GM18499 (cell line): ENCODE data around the gene USP10.
A peak's percentile ranks its signal among the peaks of the same experiment; 100 is the strongest.

Source experiments
- ATAC-seq: cut with Tn5 transposase; IDR thresholded peaks from one replicate; pipeline ENCODE4 v1.9.1; 2021; ENCODE audit warnings: moderate number of reproducible peaks; ENCODE audit not compliant: insufficient read depth, unreplicated experiment

Gene USP10

GRCh38 chr16:84694980-84695379 is 4.8 kb upstream of the USP10 start:
- no peak for ATAC-seq

- peak; percentile 1 for ATAC-seq
Measured at GRCh38 chr16:84699147-84699711, 571 bp upstream of the USP10 start.

GRCh38 chr16:84700446-84701300 is 873 bp downstream of the USP10 start:
- no peak for ATAC-seq

DNA sequence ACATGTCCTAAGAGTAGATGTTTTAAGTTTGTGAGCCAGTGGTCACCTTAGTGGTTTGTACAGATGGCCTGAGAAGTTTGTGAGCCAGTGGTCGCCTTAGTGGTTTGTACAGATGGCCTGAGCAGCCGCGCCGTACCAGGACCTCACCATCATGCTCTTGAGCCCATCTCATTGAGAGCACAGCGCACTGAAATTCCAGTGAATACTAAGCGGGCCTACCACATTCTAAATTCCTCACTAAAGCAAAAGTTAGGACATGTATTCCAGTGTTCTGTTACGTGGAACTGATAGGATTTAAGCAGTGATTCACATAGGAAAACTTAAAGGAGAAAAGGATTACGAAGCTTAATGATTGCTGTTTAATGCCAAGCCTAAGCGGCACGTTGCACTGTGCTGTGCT is 3.9 kb downstream of the USP10 start:
- no peak for ATAC-seq

DNA sequence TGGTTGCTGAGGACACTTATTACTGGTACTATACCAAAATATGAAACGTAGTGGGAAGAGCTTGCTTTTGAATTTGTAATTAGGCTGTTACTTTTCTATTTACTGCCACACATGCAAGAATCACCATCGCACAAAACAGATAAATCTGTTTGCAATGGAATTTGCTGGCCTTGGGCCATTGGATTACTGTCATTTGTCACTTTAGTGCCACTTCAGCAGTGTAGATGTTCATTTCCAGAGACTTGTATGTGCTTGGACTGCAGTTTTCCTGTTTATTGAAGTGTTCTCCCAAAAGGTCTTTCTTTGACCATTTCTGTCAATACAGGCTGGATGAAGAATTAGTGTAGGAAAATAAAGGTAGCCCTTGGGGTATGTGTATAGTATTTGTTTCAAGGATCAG is 4.5 kb downstream of the USP10 start:
- no peak for ATAC-seq

DNA sequence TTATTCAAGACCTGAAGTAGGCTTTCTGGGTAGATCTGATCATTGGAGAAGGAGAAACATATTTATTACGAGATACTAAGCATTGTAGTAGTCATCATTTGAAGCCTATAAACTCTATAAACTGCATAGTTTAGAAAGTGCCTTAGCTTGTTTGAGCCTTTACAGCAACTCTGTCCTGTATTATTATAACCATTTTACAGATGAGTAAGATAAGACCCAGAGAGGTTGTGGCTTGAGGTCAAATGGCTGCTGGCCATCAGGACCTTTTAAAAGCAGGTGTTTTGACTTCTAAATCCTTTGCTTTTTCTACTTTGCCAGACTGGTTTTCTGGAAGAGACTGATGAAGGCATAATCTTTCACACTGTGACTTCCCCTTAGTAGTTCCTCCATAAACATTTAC is 7.1 kb downstream of the USP10 start:
- ATAC-seq = no peak

DNA sequence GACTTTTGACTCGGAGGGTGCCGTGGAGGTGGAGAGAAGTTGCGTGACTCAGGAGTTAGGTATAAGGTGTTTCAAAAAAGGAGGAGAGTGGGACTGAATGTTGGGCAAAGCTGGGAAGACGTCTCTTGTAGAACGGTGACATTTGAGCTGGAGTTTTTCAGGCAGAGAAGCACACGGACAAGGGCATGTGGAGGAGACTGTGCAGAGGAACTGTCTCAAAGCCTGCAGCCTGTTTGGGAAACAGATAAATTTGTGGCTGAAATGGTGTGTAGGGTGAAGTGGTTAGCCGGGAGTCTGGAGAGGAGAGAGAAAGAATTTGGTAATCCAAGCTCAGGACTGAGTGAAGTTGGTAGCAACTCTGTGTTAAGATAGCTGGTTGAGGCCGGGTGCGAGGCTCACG is 9.8 kb downstream of the USP10 start:
- ATAC-seq = no peak

- ATAC-seq = no peak
Measured at GRCh38 chr16:84710686-84711085, 10.9 kb downstream of the USP10 start.

DNA sequence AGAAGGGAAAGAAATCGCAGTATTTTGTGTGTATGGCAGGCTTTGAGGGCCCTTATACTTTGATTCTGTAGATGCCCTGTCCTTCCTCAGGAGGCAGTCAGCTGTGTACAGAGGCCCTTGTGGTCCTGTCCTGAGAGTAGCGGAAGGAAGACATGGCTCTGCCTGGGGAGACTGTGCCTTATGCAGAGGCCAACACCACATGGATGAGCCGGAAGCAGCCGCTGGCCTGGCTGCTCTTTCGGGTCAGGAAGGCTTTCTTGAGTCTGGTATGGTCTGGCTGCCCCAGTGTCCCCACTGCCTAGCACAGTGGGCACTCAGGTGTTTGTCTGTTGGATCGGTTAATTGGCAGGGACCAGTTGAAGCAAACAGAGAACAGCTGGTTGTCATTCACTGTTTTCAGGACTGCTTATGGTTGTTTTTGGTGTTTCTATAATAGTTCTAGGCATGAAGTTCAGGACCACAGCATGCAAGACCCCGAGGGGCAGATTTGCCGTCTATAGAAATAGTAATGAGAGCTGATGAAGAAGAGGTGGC is 12.4 kb downstream of the USP10 start:
- ATAC-seq = no peak

GRCh38 chr16:84712801-84713775 is 13.3 kb downstream of the USP10 start:
- ATAC-seq = no peak

GRCh38 chr16:84714028-84714427 is 14.2 kb downstream of the USP10 start:
- ATAC-seq = no peak

- no peak for ATAC-seq
Measured at GRCh38 chr16:84715424-84715823, 15.6 kb downstream of the USP10 start.

- ATAC-seq = no peak
Measured at GRCh38 chr16:84715854-84716253, 16.1 kb downstream of the USP10 start.

DNA sequence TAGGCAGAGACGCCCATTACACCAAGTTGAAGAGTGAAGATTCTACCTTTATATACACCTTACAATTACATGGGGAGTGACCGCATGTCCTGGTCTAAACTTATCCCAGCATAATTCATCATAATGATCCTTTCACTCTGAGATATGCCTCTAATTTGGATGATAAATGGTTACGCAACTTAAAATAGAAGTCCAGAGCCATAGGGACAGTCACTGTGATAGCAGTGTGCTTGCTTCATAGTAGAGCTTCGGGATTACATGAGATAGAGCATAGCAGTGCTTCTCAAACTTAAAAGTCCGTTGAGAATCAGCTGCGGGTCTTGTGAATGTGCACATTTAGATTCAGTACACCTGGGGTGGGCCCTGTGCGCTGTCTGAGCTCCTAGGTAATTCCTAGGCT is 16.9 kb downstream of the USP10 start:
- ATAC-seq = no peak

DNA sequence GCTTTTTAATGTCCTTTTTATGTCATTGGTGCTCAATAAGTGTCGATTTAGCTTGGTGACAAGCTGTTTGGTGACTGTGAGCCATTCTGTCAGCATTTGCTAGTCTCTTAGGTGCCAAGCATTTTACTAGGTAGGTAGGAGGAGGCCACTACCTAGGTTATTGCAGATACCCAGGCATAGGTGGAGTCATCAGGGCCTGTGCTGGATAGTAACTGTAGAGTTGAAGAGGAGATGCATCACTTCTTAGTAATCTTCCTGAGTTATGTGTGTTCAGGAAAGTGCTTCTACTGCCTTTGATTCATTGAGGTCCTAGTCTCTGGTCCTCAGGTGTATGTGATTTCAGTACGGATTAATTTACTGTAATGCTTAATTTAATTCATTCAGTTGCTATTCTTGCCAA is 17.7 kb downstream of the USP10 start:
- no peak for ATAC-seq

DNA sequence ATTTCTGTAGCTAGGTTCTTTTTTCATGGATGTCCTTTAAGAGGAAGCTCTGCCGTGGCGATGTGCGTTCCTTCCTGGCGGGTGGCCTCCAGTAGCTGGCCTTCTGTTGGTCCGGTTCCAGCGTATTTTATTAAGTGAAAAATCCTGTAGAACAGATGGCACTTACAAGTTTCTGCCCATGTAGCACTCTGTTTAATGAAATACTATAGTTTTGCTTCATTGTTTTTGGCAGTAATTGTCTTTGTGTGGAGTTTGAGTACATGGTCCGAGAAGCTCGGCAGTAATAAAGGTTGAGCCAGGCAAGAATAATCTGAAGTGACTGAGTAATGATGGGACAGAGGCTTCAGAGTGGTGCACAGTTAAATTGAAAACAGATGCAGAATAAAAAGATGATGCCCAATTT is 20.4 kb downstream of the USP10 start:
- no peak for ATAC-seq

DNA sequence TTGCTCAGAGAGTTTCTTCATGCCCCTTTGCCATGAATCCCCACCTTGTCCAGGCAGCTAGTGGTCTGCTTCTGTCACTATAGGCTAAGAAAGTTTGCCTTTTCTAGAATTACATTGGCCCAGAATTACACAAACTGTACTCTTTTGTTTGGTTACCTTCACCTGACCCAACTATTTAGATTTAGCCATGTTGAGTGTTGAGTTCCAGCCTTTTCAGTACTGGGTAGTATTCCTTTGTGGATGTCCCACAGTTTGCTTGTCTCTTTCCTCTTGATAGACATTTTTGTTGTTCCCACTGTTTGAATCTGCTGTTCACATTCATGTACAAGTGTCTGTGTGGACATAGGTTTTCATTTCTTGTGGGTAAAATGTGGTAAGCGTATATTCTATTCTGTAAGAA is 22.3 kb downstream of the USP10 start:
- no peak for ATAC-seq

DNA sequence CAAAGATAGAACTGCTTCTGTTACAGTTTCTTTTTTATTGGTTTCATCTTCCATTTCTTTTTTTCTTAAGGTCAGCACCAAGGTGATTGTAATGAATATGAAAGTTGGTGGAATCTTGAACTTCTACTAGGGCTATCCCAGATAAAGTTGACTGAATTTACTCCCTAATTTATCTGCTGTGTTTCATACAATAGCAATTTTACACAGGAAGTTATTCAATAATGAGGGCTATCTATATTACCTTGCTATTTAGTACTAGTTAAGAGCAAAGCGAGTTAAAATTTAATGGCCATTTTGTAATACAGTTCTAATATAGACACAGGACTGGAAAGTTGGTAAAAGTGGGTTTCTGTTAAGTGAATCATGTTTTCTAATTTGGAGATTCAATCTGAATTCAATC is 24.1 kb downstream of the USP10 start:
- ATAC-seq = no peak

- ATAC-seq = no peak
Measured at GRCh38 chr16:84724606-84725309, 25.0 kb downstream of the USP10 start.

DNA sequence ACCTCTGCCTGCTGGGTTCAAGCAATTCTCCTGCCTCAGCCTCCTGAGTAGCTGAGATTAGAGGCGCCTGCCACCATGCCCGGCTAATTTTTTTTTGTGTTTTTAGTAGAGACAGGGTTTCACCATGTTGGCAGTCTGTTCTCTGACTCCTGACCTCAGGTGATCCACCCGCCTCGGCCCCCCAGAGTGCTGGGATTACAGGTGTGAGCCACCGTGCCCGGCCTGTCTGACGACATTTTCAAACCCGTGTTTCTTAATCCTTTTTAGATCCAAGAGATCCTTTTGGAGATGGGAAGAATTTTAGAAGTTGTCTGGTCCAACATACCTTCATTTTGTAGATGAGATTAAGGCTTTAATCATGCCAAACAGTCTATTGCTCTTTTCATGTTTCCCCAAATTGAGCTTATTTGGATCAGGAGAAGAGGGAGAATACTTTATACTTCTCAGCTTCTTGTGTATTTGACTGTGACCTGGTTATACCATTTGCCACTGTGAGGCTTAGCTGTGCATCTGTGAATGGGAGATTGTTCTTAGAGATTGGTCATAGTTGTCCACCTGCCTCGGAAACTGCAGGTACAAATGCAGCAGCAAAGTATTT is 25.8 kb downstream of the USP10 start:
- no peak for ATAC-seq
